ENCODE measurements around the gene SNX4.

- TF ChIP-seq CTCF (IDR thresholded peaks at IDR 0.05): no peak
- TF ChIP-seq EP300 (IDR thresholded peaks at IDR 0.05): no peak
- TF ChIP-seq POLR2A (IDR thresholded peaks at IDR 0.05; ENCODE audit: low read depth): no peak
- no peak for TF ChIP-seq POLR2AphosphoS5 (IDR thresholded peaks at IDR 0.05)
Observed at GRCh38 chr3:125507128-125507527, 12.9 kb downstream of the SNX4 start.

All from esophagus muscularis mucosa (tissue), 4 donors.